HL-60 (cell line): Measurements from ENCODE around the gene ATG10.

ENCODE experiments used
- DNase-seq, 2 experiments: peaks; one replicate each; pipeline ENCODE4 v3.0.0-alpha.2; 2010 to 2020; ENCODE audit warnings: low read depth in 1 of 2, low spot score in 1 of 2
- H3K27ac ChIP-seq: fragments of 250-450 bp; sonication (Bioruptor Pico); replicated peaks from 2 replicates; pipeline ENCODE4 v1.5.1; 2020; ENCODE audit warnings: mild to moderate bottlenecking, moderate library complexity
- H3K27me3 ChIP-seq: fragments of 250-450 bp; sonication (Bioruptor Pico); 2 replicates; pipeline ENCODE4 v1.5.1; 2021; ENCODE audit warnings: mild to moderate bottlenecking, moderate library complexity; ENCODE audit not compliant: insufficient read depth, poor library complexity, severe bottlenecking
- H3K4me3 ChIP-seq: replicated peaks from 2 replicates; pipeline ENCODE4 v1.5.1; 2011; ENCODE audit warnings: mild to moderate bottlenecking, control low read depth, low read length; ENCODE audit not compliant: insufficient read depth
- CTCF ChIP-seq: IDR thresholded peaks from one replicate; pipeline ENCODE4 v1.5.1; 2011; ENCODE audit warnings: low read length, control low read depth, inconsistent platforms; ENCODE audit not compliant: insufficient read depth
- GABPA ChIP-seq: IDR thresholded peaks from 2 replicates; pipeline ENCODE4 v1.6.1; 2012; ENCODE audit warnings: low read depth
- POLR2AphosphoS5 ChIP-seq: IDR thresholded peaks from 2 replicates; pipeline ENCODE4 v1.6.1; 2012; ENCODE audit warnings: low read depth
- REST ChIP-seq: IDR thresholded peaks from 2 replicates; pipeline ENCODE4 v1.6.1; 2012; ENCODE audit warnings: low read depth; ENCODE audit not compliant: insufficient replicate concordance
- SPI1 ChIP-seq: IDR thresholded peaks from 2 replicates; pipeline ENCODE4 v1.6.1; 2012; ENCODE audit warnings: low read depth, mild to moderate bottlenecking, borderline replicate concordance

ATG10 gene

GRCh38 chr5:82022499-82022898 lies 50.7 kb downstream of the ATG10 start:
- Histone ChIP-seq H3K27ac (no peak overlapping the region), H3K4me3 (no peak overlapping the region), H3K27me3 (no peaks in the 10 kb centered on the region)
- no peak for TF ChIP-seq GABPA
- TF ChIP-seq POLR2AphosphoS5, result no peak
- no peak for TF ChIP-seq SPI1
- no peak for TF ChIP-seq CTCF
- no peak for TF ChIP-seq REST
- DNase-seq, result no peak

GRCh38 chr5:82023644-82024043 lies 51.8 kb downstream of the ATG10 start:
- no peak for DNase-seq
- Histone ChIP-seq H3K4me3 (no peak overlapping the region), H3K27ac (no peak overlapping the region), H3K27me3 (no peaks in the 10 kb centered on the region)
- TF ChIP-seq GABPA (no peak), SPI1 (no peak), CTCF (no peak), REST (no peak), POLR2AphosphoS5 (no peak)

GRCh38 chr5:82031220-82032119 lies 59.6 kb downstream of the ATG10 start:
- no peak for DNase-seq
- Histone ChIP-seq H3K27ac (no peak overlapping the region), H3K27me3 (no peaks in the 10 kb centered on the region)

More at GRCh38 chr5:82031220-82032119, 59.6 kb downstream of the ATG10 start:
- no peak for TF ChIP-seq REST
- TF ChIP-seq POLR2AphosphoS5, result no peak
- TF ChIP-seq CTCF, result no peak
- no peak for TF ChIP-seq SPI1
- TF ChIP-seq GABPA, result no peak
- H3K4me3 ChIP-seq, result no peak overlapping the region
